ENCODE results near the gene EZR. TPM values are rescaled to one million over a fixed set of nuclear protein-coding genes. Genes with fewer than 3 reads are reported as not detected.

The EZR gene
- total RNA-seq, 1 experiment from 2014 or later: 263 TPM

- peak overlapping the region; percentile 66 for H3K27ac ChIP-seq (ENCODE audit: low read length)
- H3K9me3 ChIP-seq (ENCODE audit: control insufficient read depth, insufficient read depth, low read depth, low read length): no peaks in the 10 kb centered on the region
- no TSS peak for BruUV-seq (replicated peaks)
- ChIA-PET CTCF (no interaction called here), POLR2A (interaction anchor here (0.6 to 1.2 kb wide), 2 partner anchors 17 to 117 kb away, joined by 3 to 4 read pairs; no protein-coding TSS in a partner anchor)
- ATAC-seq (peak; percentile 81), DNase-seq (ENCODE audit: low read depth, low spot score) (peak; percentile 88)
- H3K4me1 ChIP-seq (ENCODE audit: control insufficient read depth, insufficient read depth, low read length): peaks cover 57% of the 10 kb centered on the region
- H3K27me3 ChIP-seq (ENCODE audit: control insufficient read depth, insufficient read depth, low read length): no peaks in the 10 kb centered on the region
- no peaks in the 10 kb centered on the region for H3K36me3 ChIP-seq (ENCODE audit: control insufficient read depth, insufficient read depth, low read length)
- in situ Hi-C loops (cut with HindIII; ENCODE audit: low pct_unique_long_range_greater_than_20kb, low sequenced_read_pairs) (no loop called here), intact Hi-C loops (cut with micrococcal nuclease; ENCODE audit: unreplicated experiment) (loop anchor here (5.0 kb wide), 1 partner anchor 36 kb away; the partner anchor contains the start of gene EZR)
- peak; percentile 64 for TF ChIP-seq POLR2AphosphoS5 (IDR thresholded peaks at IDR 0.05; ENCODE audit: low read depth, low read length)
- TF ChIP-seq CTCF (IDR thresholded peaks at IDR 0.05): no peak
- TF ChIP-seq SIN3A (IDR thresholded peaks at IDR 0.05; ENCODE audit: borderline replicate concordance, insufficient read depth, low read depth, low read length): no peak
- no peak for TF ChIP-seq REST (IDR thresholded peaks at IDR 0.05; ENCODE audit: insufficient read depth in 1 of 2, low read depth in 2 of 2, low read length in 1 of 2)
- TF ChIP-seq TCF7L2 (IDR thresholded peaks at IDR 0.05; ENCODE audit: low read depth, low read length): peak; percentile 85
- peak overlapping the region; percentile 2 to 39; a peak in 3 of 4 replicates for H3K4me3 ChIP-seq (ENCODE audit: low read depth in 2 of 2, low read length in 2 of 2)
These were observed 34.1 kb upstream of the EZR start for GRCh38 chr6:158853072-158853879.

- in situ Hi-C loops (cut with HindIII; ENCODE audit: low pct_unique_long_range_greater_than_20kb, low sequenced_read_pairs): no loop called here
- peak overlapping the region in 1 of 2 experiments; percentile 39; a peak in 1 of 4 replicates for H3K4me3 ChIP-seq (ENCODE audit: low read depth in 2 of 2, low read length in 2 of 2)
- POLR2A ChIA-PET: no interaction called here
- no peaks in the 10 kb centered on the region for H3K27me3 ChIP-seq (ENCODE audit: control insufficient read depth, insufficient read depth, low read length)
- H3K27ac ChIP-seq (ENCODE audit: low read length): peak overlapping the region; percentile 66
- no peak for ATAC-seq
- intact Hi-C loops (cut with micrococcal nuclease; ENCODE audit: unreplicated experiment): loop anchor here (5.0 kb wide), 1 partner anchor 35 kb away; the partner anchor contains the start of gene EZR
- BruUV-seq (replicated peaks): no TSS peak
- DNase-seq (ENCODE audit: low read depth, low spot score): no peak
- H3K4me1 ChIP-seq (ENCODE audit: control insufficient read depth, insufficient read depth, low read length): peaks cover 51% of the 10 kb centered on the region
- H3K9me3 ChIP-seq (ENCODE audit: control insufficient read depth, insufficient read depth, low read depth, low read length): no peaks in the 10 kb centered on the region
- TF ChIP-seq POLR2AphosphoS5 (IDR thresholded peaks at IDR 0.05; ENCODE audit: low read depth, low read length) (no peak), CTCF (IDR thresholded peaks at IDR 0.05) (no peak), REST (IDR thresholded peaks at IDR 0.05; ENCODE audit: insufficient read depth in 1 of 2, low read depth in 2 of 2, low read length in 1 of 2) (no peak), TCF7L2 (IDR thresholded peaks at IDR 0.05; ENCODE audit: low read depth, low read length) (no peak), SIN3A (IDR thresholded peaks at IDR 0.05; ENCODE audit: borderline replicate concordance, insufficient read depth, low read depth, low read length) (no peak)
- CTCF ChIA-PET: no interaction called here
- H3K36me3 ChIP-seq (ENCODE audit: control insufficient read depth, insufficient read depth, low read length): no peaks in the 10 kb centered on the region
These were observed 33.3 kb upstream of the EZR start for GRCh38 chr6:158852312-158853071.
